Breast epithelium (tissue), 4 donors: ENCODE measurements around the gene TENM4. TPM values are rescaled to one million over a fixed set of nuclear protein-coding genes. Genes with fewer than 3 reads are reported as not detected.

ENCODE experiments used
- DNase-seq, 2 donors: peaks; one replicate each; pipeline ENCODE4 v3.0.0-alpha.2; 2019; ENCODE audit warnings: low spot score in 2 of 2
- H3K27ac ChIP-seq, 2 donors: fragments of 200-600 bp; sonication (generic) in 1 of 2; one replicate each; pipeline ENCODE4 v1.5.1; 2016 to 2019; ENCODE audit warnings: mild to moderate bottlenecking in 1 of 2
- H3K27me3 ChIP-seq, 2 donors: fragments of 200-600 bp; sonication (generic) in 1 of 2; one replicate each; pipeline versions ENCODE4 v1.5.1 to v1.6.0; 2017 to 2019; ENCODE audit warnings: control low read depth in 1 of 2, mild to moderate bottlenecking in 1 of 2
- H3K36me3 ChIP-seq: fragments of 200-600 bp; one replicate; pipeline ENCODE4 v1.5.1; 2019
- H3K4me1 ChIP-seq, 2 donors: fragments of 200-600 bp; sonication (generic); one replicate each; pipeline ENCODE4 v1.5.1; 2016 to 2019; ENCODE audit warnings: control low read depth in 1 of 2
- H3K4me3 ChIP-seq, 3 donors: fragments of 200-600 bp; sonication (generic); 1 replicate in 2 of 3; 2 replicates in 1 of 3; pipeline ENCODE4 v1.5.1; 2016 to 2019; ENCODE audit warnings: mild to moderate bottlenecking in 3 of 3, moderate library complexity in 2 of 3
- H3K9me3 ChIP-seq, 2 donors: fragments of 200-600 bp; sonication (generic) in 1 of 2; one replicate each; pipeline ENCODE4 v1.5.1; 2016 to 2019; ENCODE audit warnings: control low read depth in 1 of 2
- CTCF ChIP-seq, 3 donors: fragments of 450-650 bp; IDR thresholded peaks; one replicate each; pipeline ENCODE4 v1.5.1; 2016 to 2017; ENCODE audit warnings: antibody characterized with exemption in 3 of 3, mild to moderate bottlenecking in 3 of 3, moderate library complexity in 3 of 3
- POLR2A ChIP-seq: fragments of 450-650 bp; IDR thresholded peaks from one replicate; pipeline ENCODE4 v1.6.1; 2016; ENCODE audit warnings: antibody characterized with exemption, mild to moderate bottlenecking, moderate library complexity
- POLR2AphosphoS5 ChIP-seq, 3 donors: sonication (generic); formaldehyde crosslinking; IDR thresholded peaks; one replicate each; pipeline ENCODE4 v1.6.1; 2017; ENCODE audit warnings: antibody characterized with exemption in 3 of 3
- intact Hi-C: fragments of 100-400 bp; cut with DNase I; formaldehyde crosslinking; loops from one replicate; pipeline ENCODE4 v1.15.1; 2023; ENCODE audit warnings: low total_unique reads
- total RNA-seq, 3 donors: library from RNA; depleted of rRNA; stranded (reverse); fragments of >200 nt; gene quantifications; one replicate each; pipeline ENCODE4 v1.1.0, GENCODE V29; 2016

TENM4 gene
- total RNA-seq, 3 donors from 2014 or later: 0.29 to 7.9 (median 4.8) TPM

GRCh38 chr11:79255965-79256364, 184.9 kb downstream of the TENM4 start:
- intact Hi-C loops: no loop called here
- Histone ChIP-seq H3K36me3 (no peaks in the 10 kb centered on the region), H3K27me3 (peaks cover 0 to 3% of the 10 kb centered on the region in 2 donors), H3K27ac (no peak overlapping the region), H3K4me3 (no peak overlapping the region), H3K9me3 (no peaks in the 10 kb centered on the region), H3K4me1 (no peaks in the 10 kb centered on the region)
- TF ChIP-seq POLR2A (no peak), POLR2AphosphoS5 (IDR thresholded peaks at IDR 0.05) (no peak), CTCF (IDR thresholded peaks at IDR 0.05) (no peak)
- no peak for DNase-seq

GRCh38 chr11:79253280-79253679, 187.6 kb downstream of the TENM4 start:
- H3K9me3 ChIP-seq: no peaks in the 10 kb centered on the region
- no peak for TF ChIP-seq POLR2AphosphoS5 (IDR thresholded peaks at IDR 0.05)
- TF ChIP-seq CTCF (IDR thresholded peaks at IDR 0.05): no peak
- no peak for TF ChIP-seq POLR2A
- intact Hi-C loops: no loop called here
- H3K27ac ChIP-seq: no peak overlapping the region
- H3K4me1 ChIP-seq: no peaks in the 10 kb centered on the region
- no peak overlapping the region for H3K4me3 ChIP-seq
- no peaks in the 10 kb centered on the region for H3K27me3 ChIP-seq
- DNase-seq: no peak
- no peaks in the 10 kb centered on the region for H3K36me3 ChIP-seq

- no peak for DNase-seq
- Histone ChIP-seq H3K27me3 (no peaks in the 10 kb centered on the region), H3K4me1 (no peaks in the 10 kb centered on the region), H3K4me3 (no peak overlapping the region), H3K27ac (no peak overlapping the region), H3K36me3 (no peaks in the 10 kb centered on the region), H3K9me3 (no peaks in the 10 kb centered on the region)
- intact Hi-C loops: no loop called here
- no peak for TF ChIP-seq POLR2A
- TF ChIP-seq CTCF (IDR thresholded peaks at IDR 0.05): no peak
- no peak for TF ChIP-seq POLR2AphosphoS5 (IDR thresholded peaks at IDR 0.05)
Measured at GRCh38 chr11:79249295-79249993, 191.4 kb downstream of the TENM4 start.

GRCh38 chr11:79244798-79245197, 196.0 kb downstream of the TENM4 start:
- TF ChIP-seq POLR2AphosphoS5 (IDR thresholded peaks at IDR 0.05) (no peak), POLR2A (no peak), CTCF (IDR thresholded peaks at IDR 0.05) (no peak)
- DNase-seq: no peak
- H3K27me3 ChIP-seq: no peaks in the 10 kb centered on the region
- no peaks in the 10 kb centered on the region for H3K9me3 ChIP-seq
- intact Hi-C loops: no loop called here
- no peak overlapping the region for H3K4me3 ChIP-seq
- H3K27ac ChIP-seq: peak overlapping the region; percentile 22 to 79
- H3K4me1 ChIP-seq: no peaks in the 10 kb centered on the region
- H3K36me3 ChIP-seq: no peaks in the 10 kb centered on the region

- no peak for DNase-seq
- Histone ChIP-seq H3K36me3 (no peaks in the 10 kb centered on the region), H3K4me1 (no peaks in the 10 kb centered on the region), H3K9me3 (no peaks in the 10 kb centered on the region), H3K27me3 (no peaks in the 10 kb centered on the region), H3K27ac (peak overlapping the region in 1 of 2 donors; percentile 71), H3K4me3 (no peak overlapping the region)
- intact Hi-C loops: no loop called here
- TF ChIP-seq POLR2A (no peak), POLR2AphosphoS5 (IDR thresholded peaks at IDR 0.05) (no peak), CTCF (IDR thresholded peaks at IDR 0.05) (no peak)
Measured at GRCh38 chr11:79244241-79244772, 196.5 kb downstream of the TENM4 start.
